Measurements from ENCODE around the gene ANXA3. TPM values are rescaled to one million over a fixed set of nuclear protein-coding genes. Genes with fewer than 3 reads are reported as not detected.

Gene ANXA3
- total and polyA plus RNA-seq, 3 experiments from 2014 or later = not detected

DNA sequence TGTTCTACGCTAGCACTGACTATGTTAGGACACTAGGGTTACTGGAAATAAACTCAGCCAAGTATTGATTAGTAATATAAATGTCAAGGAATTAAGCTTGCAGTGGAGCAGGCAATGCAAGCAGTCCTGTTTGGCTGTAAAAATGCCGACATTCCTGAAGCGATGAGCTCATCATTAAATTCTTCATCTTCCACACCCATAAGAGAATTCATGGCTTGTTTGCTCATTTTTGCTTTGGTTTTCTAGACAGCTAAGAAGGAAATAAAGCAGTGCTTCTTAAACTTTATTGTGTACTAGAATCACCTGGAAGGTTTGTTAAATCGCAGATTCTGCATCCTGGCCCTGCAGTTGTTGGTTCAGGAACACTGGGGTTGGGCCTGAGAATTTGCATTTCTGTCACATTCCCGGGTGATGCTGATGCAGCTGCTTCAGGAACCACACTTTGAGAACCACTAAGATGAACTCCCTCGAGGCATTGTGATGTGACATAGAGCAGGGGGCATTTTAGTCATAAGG is 17.8 kb downstream of the ANXA3 start:
- Histone ChIP-seq H3K27ac (ENCODE audit: low read depth, low read length) (no peak overlapping the region), H3K36me3 (ENCODE audit: insufficient read depth, low read length) (no peaks in the 10 kb centered on the region), H3K4me3 (ENCODE audit: low read length) (no peak overlapping the region), H3K9me3 (ENCODE audit: low read length) (no peaks in the 10 kb centered on the region), H3K27me3 (ENCODE audit: insufficient read depth, low read length, poor library complexity, severe bottlenecking) (no peaks in the 10 kb centered on the region), H3K4me1 (ENCODE audit: insufficient read depth, low read length) (no peaks in the 10 kb centered on the region)
- CTCF ChIA-PET = no interaction called here
- peaks cover 0 to 3% (median 0%) of the 10 kb centered on the region in 5 donors for H3K9me3 Mint-ChIP-seq
- H3K4me1 Mint-ChIP-seq = no peaks in the 10 kb centered on the region
- POLR2A ChIA-PET = no interaction called here
- no peak for DNase-seq
- H3K27ac Mint-ChIP-seq = no peak overlapping the region
- no peak overlapping the region for H3K4me3 Mint-ChIP-seq
- peaks cover 8 to 23% of the 10 kb centered on the region in 2 donors for H3K27me3 Mint-ChIP-seq
- H3K36me3 Mint-ChIP-seq = no peaks in the 10 kb centered on the region

GRCh38 chr4:78570117-78570516 is 18.5 kb downstream of the ANXA3 start:
- CTCF ChIA-PET = no interaction called here
- Mint-ChIP-seq H3K4me1 (no peaks in the 10 kb centered on the region), H3K4me3 (no peak overlapping the region), H3K27ac (no peak overlapping the region), H3K36me3 (no peaks in the 10 kb centered on the region), H3K9me3 (peaks cover 0 to 3% (median 0%) of the 10 kb centered on the region in 5 donors), H3K27me3 (peaks cover 7 to 23% of the 10 kb centered on the region in 2 donors)
- H3K36me3 ChIP-seq (ENCODE audit: insufficient read depth, low read length) = no peaks in the 10 kb centered on the region
- no peaks in the 10 kb centered on the region for H3K9me3 ChIP-seq (ENCODE audit: low read length)
- POLR2A ChIA-PET = no interaction called here
- no peaks in the 10 kb centered on the region for H3K4me1 ChIP-seq (ENCODE audit: insufficient read depth, low read length)
- no peak overlapping the region for H3K27ac ChIP-seq (ENCODE audit: low read depth, low read length)
- H3K27me3 ChIP-seq (ENCODE audit: insufficient read depth, low read length, poor library complexity, severe bottlenecking) = no peaks in the 10 kb centered on the region
- H3K4me3 ChIP-seq (ENCODE audit: low read length) = no peak overlapping the region
- no peak for DNase-seq

DNA sequence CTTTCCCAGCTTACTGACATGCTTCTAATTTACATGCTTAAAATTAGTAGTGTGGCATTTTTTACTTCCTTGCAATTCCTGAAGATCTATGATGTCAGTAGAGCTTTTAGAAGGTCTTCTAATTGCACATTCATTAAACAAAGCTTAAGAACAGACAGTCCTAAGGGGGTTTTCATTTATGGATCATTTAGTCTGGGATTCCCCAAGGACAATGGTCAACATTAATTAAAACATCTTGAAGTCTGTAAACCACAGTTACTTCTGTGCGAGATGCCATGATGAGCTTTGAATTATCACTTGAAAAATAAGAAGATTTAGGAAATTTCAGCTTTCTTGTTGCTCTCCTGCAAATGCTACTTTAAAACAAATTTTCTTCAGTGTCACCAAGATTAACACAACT is 20.2 kb downstream of the ANXA3 start:
- peaks cover 5 to 22% of the 10 kb centered on the region in 2 donors for H3K27me3 Mint-ChIP-seq
- POLR2A ChIA-PET = no interaction called here

GRCh38 chr4:78578674-78579425 is 27.3 kb downstream of the ANXA3 start:
- Mint-ChIP-seq H3K4me3 (no peak overlapping the region), H3K9me3 (no peaks in the 10 kb centered on the region), H3K27me3 (peaks cover 5 to 25% of the 10 kb centered on the region in 2 donors), H3K4me1 (no peaks in the 10 kb centered on the region), H3K27ac (no peak overlapping the region), H3K36me3 (no peaks in the 10 kb centered on the region)
- ChIA-PET CTCF (no interaction called here), POLR2A (no interaction called here)
- Histone ChIP-seq H3K36me3 (ENCODE audit: insufficient read depth, low read length) (no peaks in the 10 kb centered on the region), H3K4me1 (ENCODE audit: insufficient read depth, low read length) (no peaks in the 10 kb centered on the region), H3K27me3 (ENCODE audit: insufficient read depth, low read length, poor library complexity, severe bottlenecking) (no peaks in the 10 kb centered on the region), H3K27ac (ENCODE audit: low read depth, low read length) (no peak overlapping the region), H3K4me3 (ENCODE audit: low read length) (no peak overlapping the region), H3K9me3 (ENCODE audit: low read length) (no peaks in the 10 kb centered on the region)
- DNase-seq = no peak

More for the DNA sequence above, 20.2 kb downstream of the ANXA3 start:
- H3K27me3 ChIP-seq (ENCODE audit: insufficient read depth, low read length, poor library complexity, severe bottlenecking) = no peaks in the 10 kb centered on the region
- Mint-ChIP-seq H3K4me3 (no peak overlapping the region), H3K36me3 (no peaks in the 10 kb centered on the region), H3K4me1 (no peaks in the 10 kb centered on the region), H3K27ac (no peak overlapping the region), H3K9me3 (peaks cover 0 to 3% (median 0%) of the 10 kb centered on the region in 5 donors)
- no peaks in the 10 kb centered on the region for H3K4me1 ChIP-seq (ENCODE audit: insufficient read depth, low read length)
- H3K9me3 ChIP-seq (ENCODE audit: low read length) = no peaks in the 10 kb centered on the region
- CTCF ChIA-PET = no interaction called here
- H3K4me3 ChIP-seq (ENCODE audit: low read length) = no peak overlapping the region
- no peak overlapping the region for H3K27ac ChIP-seq (ENCODE audit: low read depth, low read length)
- no peak for DNase-seq
- no peaks in the 10 kb centered on the region for H3K36me3 ChIP-seq (ENCODE audit: insufficient read depth, low read length)

- no peaks in the 10 kb centered on the region for H3K36me3 ChIP-seq (ENCODE audit: insufficient read depth, low read length)
- Mint-ChIP-seq H3K4me3 (no peak overlapping the region), H3K27me3 (peaks cover 4 to 23% of the 10 kb centered on the region in 2 donors), H3K27ac (no peak overlapping the region), H3K36me3 (no peaks in the 10 kb centered on the region), H3K9me3 (no peaks in the 10 kb centered on the region), H3K4me1 (no peaks in the 10 kb centered on the region)
- POLR2A ChIA-PET = no interaction called here
- CTCF ChIA-PET = no interaction called here
- no peaks in the 10 kb centered on the region for H3K4me1 ChIP-seq (ENCODE audit: insufficient read depth, low read length)
- no peak overlapping the region for H3K27ac ChIP-seq (ENCODE audit: low read depth, low read length)
- no peaks in the 10 kb centered on the region for H3K27me3 ChIP-seq (ENCODE audit: insufficient read depth, low read length, poor library complexity, severe bottlenecking)
- no peak for DNase-seq
- H3K4me3 ChIP-seq (ENCODE audit: low read length) = no peak overlapping the region
- H3K9me3 ChIP-seq (ENCODE audit: low read length) = no peaks in the 10 kb centered on the region
Measured at GRCh38 chr4:78581618-78582017, 30.0 kb downstream of the ANXA3 start.

DNA sequence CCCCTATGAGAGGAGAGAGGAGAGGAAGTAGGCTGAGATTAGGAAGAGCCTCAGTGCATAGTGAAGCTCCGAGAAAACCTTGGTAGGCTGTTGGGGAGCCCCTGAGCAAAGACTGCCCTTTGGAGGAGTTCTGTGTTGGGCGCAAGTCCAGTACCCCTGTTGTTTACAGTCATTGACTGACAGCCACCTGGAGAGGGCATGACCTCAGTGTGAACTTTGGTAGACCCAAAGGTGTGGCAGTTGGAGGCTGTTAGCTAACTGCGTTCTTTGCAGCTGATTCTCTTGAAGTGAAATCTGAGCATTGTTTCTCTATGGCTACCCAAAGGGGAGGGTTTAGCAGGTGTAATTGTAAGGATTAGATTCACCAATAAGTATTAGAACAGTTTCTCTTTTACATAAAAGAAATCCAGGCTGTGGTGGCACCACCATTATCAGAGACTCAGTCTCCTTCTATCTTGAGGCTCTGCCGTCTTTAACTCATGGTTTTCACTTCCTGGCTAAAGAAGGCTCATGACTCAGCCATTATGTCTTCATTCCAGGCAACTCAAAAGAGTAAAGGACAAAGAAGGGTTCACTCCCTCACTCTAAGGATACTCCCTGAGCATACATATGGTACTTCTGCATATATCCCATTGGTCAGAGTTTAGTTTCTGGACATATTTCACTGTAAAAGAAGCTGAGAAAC is 33.4 kb downstream of the ANXA3 start:
- ChIA-PET POLR2A (no interaction called here), CTCF (no interaction called here)
- H3K27me3 ChIP-seq (ENCODE audit: insufficient read depth, low read length, poor library complexity, severe bottlenecking) = no peaks in the 10 kb centered on the region
- H3K4me3 Mint-ChIP-seq = no peak overlapping the region
- H3K9me3 Mint-ChIP-seq = no peaks in the 10 kb centered on the region
- H3K27ac ChIP-seq (ENCODE audit: low read depth, low read length) = no peak overlapping the region
- H3K4me1 ChIP-seq (ENCODE audit: insufficient read depth, low read length) = no peaks in the 10 kb centered on the region
- DNase-seq = no peak
- H3K4me3 ChIP-seq (ENCODE audit: low read length) = no peak overlapping the region
- H3K36me3 Mint-ChIP-seq = no peaks in the 10 kb centered on the region
- no peak overlapping the region for H3K27ac Mint-ChIP-seq
- H3K4me1 Mint-ChIP-seq = no peaks in the 10 kb centered on the region
- H3K27me3 Mint-ChIP-seq = peaks cover 4 to 25% of the 10 kb centered on the region in 2 donors
- no peaks in the 10 kb centered on the region for H3K9me3 ChIP-seq (ENCODE audit: low read length)
- H3K36me3 ChIP-seq (ENCODE audit: insufficient read depth, low read length) = no peaks in the 10 kb centered on the region

GRCh38 chr4:78585633-78586032 is 34.1 kb downstream of the ANXA3 start:
- POLR2A ChIA-PET = no interaction called here
- Mint-ChIP-seq H3K36me3 (no peaks in the 10 kb centered on the region), H3K27ac (no peak overlapping the region), H3K9me3 (no peaks in the 10 kb centered on the region), H3K4me1 (no peaks in the 10 kb centered on the region), H3K4me3 (no peak overlapping the region), H3K27me3 (peaks cover 1 to 25% of the 10 kb centered on the region in 2 donors)
- Histone ChIP-seq H3K4me1 (ENCODE audit: insufficient read depth, low read length) (no peaks in the 10 kb centered on the region), H3K27ac (ENCODE audit: low read depth, low read length) (no peak overlapping the region), H3K27me3 (ENCODE audit: insufficient read depth, low read length, poor library complexity, severe bottlenecking) (no peaks in the 10 kb centered on the region), H3K4me3 (ENCODE audit: low read length) (no peak overlapping the region), H3K9me3 (ENCODE audit: low read length) (no peaks in the 10 kb centered on the region), H3K36me3 (ENCODE audit: insufficient read depth, low read length) (no peaks in the 10 kb centered on the region)
- CTCF ChIA-PET = no interaction called here
- no peak for DNase-seq

DNA sequence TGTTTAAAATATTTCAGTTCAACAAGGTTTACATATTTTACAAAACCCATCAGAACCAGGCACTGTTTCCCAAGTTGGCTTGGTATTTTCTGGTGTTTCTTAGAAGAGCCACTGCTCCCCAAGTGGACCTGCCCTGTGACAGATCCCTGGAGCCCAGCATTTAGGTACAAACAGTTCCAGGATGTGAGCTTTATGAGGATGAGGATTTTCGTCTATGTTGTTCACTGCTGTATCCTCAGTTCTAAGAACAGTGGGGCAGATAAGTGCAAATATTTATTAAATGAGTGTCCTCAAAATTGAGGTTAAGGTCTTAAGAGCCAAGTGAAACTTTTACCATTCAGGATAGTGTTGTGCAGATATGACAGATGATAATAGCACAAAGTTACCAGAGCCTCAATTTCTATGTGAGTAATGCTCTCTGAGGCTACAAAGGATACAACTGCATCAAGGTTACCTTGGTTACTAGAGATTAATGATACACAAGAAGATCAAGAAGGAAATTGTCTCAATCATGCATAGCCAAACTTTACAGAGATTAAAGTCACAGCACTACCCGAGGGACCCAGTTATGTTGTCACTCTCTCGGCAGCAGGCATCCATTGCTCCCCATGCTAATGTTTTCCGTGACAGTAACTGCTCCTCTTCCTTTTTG is 37.5 kb downstream of the ANXA3 start:
- no peaks in the 10 kb centered on the region for H3K9me3 Mint-ChIP-seq
- POLR2A ChIA-PET = no interaction called here
- CTCF ChIA-PET = interaction anchor here (0.9 kb wide), 1 partner anchor 16 kb away, joined by 3 read pairs; no protein-coding TSS in a partner anchor

More for the DNA sequence above, 37.5 kb downstream of the ANXA3 start:
- H3K9me3 ChIP-seq (ENCODE audit: low read length) = no peaks in the 10 kb centered on the region
- no peaks in the 10 kb centered on the region for H3K36me3 ChIP-seq (ENCODE audit: insufficient read depth, low read length)
- Mint-ChIP-seq H3K4me1 (no peaks in the 10 kb centered on the region), H3K27me3 (peaks cover 0 to 13% of the 10 kb centered on the region in 2 donors), H3K36me3 (no peaks in the 10 kb centered on the region), H3K27ac (no peak overlapping the region), H3K4me3 (no peak overlapping the region)
- H3K27me3 ChIP-seq (ENCODE audit: insufficient read depth, low read length, poor library complexity, severe bottlenecking) = no peaks in the 10 kb centered on the region
- H3K27ac ChIP-seq (ENCODE audit: low read depth, low read length) = no peak overlapping the region
- no peak for DNase-seq
- no peaks in the 10 kb centered on the region for H3K4me1 ChIP-seq (ENCODE audit: insufficient read depth, low read length)
- no peak overlapping the region for H3K4me3 ChIP-seq (ENCODE audit: low read length)
